ENCODE results near the gene TEX19.
"Not testable (repeated sequence)": the region's sequence is repeated elsewhere in the genome, so short reads cannot be mapped to it uniquely, and the experiment has no call there.

TEX19 gene

GRCh38 chr17:82356845-82357355 is 2.1 kb upstream of the TEX19 start:
- peak; percentile 55 to 86 for DNase-seq

GRCh38 chr17:82357394-82357793 is 1.7 kb upstream of the TEX19 start:
- no peak for DNase-seq

GRCh38 chr17:82359451-82360074 is 516 bp downstream of the TEX19 start:
- DNase-seq = not testable (repeated sequence)

GRCh38 chr17:82361885-82362633 is 3.0 kb downstream of the TEX19 start:
- no peak for DNase-seq

DNA sequence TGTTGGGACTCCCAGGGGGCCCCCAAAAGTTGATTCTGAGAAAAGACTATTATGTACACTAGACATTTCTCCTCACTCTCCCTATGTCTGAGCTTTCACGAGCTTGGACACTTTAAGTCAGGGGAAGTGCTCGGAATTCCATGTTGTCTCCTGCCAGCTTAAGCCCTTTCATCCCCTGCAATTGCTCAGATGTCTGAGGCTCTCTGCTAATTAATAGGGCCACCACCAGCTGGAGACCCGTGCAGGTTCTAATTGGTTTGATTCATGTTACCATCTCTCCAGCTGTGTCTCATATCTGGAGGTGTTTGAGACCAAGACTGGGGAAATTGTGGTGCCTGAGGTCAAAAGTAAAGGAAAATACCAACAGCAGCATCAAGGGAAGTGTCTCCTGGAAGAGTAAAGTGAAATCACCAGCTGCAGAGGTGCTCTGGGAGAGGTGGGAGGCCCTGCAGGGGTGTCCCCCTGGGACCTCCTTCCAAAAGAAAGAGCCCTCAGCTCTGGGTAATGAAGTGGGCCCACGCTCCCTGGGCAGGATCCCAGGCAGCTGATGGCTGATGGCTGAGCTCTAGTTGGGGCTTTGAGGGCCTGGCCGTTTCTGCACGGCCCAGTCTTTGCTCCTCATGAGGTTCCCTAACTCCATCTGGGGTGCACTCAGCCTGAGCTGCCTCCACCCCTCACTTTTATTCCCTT is 6.7 kb downstream of the TEX19 start:
- DNase-seq = no peak

GRCh38 chr17:82366749-82367148 is 7.7 kb downstream of the TEX19 start:
- DNase-seq = no peak

GRCh38 chr17:82367724-82368524 is 8.9 kb downstream of the TEX19 start:
- DNase-seq = peak; percentile 49 to 52

DNA sequence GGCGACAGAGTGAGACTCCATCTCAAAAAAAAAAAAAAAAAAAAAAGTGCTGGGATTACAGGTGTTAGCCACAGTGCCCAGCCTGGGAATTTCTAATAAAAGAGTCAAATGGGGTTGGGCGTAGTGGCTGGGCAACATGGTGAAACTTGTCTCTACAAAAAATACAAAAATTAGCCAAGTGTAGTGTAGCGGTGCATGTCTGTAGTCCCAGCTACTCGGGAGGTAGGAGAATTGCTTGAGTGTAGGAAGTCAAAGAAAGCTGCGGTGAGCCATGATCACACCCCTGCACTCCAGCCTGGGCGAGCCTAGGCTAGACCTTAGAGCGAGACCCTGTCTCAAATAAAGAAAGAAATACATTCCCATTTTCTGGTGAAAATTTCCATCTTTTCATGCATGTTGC is 10.2 kb downstream of the TEX19 start:
- DNase-seq = no peak

GRCh38 chr17:82370471-82371332 is 11.7 kb downstream of the TEX19 start:
- no peak for DNase-seq

DNA sequence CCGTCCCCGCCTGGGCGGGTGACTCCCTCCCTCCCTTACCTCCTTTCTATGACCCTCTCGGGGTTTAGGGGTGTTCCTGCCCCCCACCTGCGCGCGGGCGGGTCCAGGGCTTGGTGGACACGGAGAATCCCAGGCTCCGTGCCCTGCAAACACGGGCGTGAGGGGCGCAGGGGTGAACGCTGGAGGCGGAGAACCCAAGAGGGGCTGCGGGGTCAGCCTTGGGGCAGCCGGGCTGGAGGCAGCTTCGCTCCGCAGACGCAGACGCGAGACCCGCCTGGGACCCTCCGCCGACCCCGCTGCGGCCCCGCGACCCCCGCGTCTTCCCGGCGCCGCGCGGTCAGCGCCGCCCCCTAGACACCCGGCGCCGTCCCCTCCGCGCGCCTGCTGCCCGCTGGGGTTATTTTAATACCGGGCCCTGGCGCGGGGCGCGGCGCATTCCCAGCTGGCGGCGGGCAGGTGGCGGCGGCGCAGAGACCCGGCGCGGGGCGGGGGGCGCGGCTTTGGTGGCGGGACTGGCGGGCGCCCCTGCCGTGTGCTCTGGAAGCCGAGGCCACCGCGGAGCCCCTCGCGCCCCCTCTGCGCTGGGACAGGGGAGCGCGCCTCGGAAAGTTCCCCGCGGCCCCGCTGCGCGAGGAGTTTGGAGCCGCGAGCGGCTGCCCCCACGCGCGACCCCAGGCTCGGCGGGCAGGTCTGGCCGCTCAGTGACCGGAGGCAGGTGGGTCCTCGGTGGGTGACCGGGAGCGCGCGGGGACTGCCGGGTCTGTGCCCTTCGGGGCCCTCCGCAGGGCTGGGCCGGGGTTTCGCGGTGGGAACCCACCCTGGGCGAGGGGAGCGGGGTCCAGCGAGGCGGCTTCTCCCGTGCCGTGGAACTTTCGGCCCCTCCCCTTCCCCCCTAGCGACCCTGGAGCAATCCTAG is 12.5 kb downstream of the TEX19 start, which contains the start of gene UTS2R:
Gene UTS2R, plus strand, starts transcription at position 433 of the 916 bp plus-strand sequence. CDS start 2,560 bp downstream, outside the sequence.
- peak in 1 of 2 experiments; percentile 46 for DNase-seq

DNA sequence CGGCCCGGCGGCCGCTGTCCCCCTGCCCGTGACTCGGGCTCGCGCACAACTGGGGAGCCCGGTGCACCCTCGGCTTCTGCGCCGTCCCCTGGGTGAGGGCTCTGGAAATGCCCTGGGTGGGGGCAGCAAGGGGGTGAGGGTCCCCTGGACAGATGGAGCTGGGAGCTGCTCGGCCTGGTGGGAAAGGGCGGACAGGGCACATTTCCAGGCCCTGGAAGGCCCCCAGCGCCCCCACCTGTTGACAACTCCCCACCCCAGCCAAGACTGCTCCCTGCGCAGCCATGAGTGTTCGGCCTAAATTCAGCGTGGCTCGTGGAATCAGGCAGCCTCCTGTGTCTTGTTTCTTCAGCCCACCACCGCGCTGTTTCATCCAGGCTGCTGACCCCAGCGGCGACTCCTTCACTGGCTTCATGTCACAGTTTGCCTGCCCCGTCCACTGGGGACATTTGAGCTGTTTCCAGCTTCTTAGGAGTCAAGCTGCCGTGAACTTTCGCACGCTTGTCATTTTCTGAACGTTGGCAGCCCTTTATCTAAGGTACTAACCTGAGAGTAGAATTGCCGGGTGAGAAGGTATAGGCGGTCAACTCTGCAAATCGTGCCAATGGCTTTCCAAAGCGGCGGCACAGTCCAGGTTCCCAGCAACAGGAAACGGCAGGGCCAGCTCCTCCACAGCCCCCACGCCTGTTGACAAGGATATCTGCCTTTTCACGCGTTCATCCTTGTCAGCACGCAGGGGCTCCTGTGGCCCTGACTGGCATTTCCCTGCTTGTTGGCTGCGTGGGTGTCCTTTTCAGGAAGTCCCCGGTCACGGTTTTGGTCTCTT is 13.4 kb downstream of the TEX19 start:
- DNase-seq = no peak

GRCh38 chr17:82373072-82373452 is 14.0 kb downstream of the TEX19 start:
- DNase-seq = not testable (repeated sequence)

- peak in 1 of 2 experiments; percentile 49 for DNase-seq
These were observed 14.9 kb downstream of the TEX19 start for GRCh38 chr17:82373731-82374625.

DNA sequence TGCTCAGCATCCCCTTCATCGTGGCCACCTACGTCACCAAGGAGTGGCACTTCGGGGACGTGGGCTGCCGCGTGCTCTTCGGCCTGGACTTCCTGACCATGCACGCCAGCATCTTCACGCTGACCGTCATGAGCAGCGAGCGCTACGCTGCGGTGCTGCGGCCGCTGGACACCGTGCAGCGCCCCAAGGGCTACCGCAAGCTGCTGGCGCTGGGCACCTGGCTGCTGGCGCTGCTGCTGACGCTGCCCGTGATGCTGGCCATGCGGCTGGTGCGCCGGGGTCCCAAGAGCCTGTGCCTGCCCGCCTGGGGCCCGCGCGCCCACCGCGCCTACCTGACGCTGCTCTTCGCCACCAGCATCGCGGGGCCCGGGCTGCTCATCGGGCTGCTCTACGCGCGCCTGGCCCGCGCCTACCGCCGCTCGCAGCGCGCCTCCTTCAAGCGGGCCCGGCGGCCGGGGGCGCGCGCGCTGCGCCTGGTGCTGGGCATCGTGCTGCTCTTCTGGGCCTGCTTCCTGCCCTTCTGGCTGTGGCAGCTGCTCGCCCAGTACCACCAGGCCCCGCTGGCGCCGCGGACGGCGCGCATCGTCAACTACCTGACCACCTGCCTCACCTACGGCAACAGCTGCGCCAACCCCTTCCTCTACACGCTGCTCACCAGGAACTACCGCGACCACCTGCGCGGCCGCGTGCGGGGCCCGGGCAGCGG is 15.7 kb downstream of the TEX19 start:
- peak in 1 of 2 experiments; percentile 75 for DNase-seq

DNA sequence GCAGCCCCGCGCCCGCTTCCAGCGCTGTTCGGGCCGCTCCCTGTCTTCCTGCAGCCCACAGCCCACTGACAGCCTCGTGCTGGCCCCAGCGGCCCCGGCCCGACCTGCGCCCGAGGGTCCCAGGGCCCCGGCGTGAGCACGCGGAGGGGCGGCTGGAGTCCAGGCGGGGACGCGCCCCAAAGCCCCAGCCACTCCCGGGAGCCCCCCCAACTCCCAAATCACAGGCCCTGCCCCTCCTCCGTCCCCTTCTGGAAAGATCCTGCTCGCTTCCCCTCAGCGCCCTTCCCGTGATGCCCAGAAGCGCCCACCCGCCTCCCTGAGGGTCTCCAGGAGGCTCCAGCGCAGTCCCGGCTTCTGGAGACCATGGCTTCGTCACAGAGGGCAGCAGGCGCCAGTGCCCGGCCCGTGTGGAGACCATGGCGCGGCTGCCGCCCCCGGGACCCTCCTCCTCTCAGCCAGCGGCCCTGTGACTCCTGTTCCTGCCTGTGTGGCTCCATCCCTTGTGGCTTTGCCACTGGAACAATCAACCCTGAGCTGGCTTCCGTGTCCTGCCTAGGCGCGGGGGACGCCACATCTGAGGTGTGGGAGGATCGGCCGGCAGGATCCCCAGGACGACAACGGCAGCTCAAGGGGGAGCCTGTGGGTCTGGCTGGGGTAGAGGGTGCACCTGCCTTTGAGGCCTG is 16.5 kb downstream of the TEX19 start:
- DNase-seq = no peak

DNA sequence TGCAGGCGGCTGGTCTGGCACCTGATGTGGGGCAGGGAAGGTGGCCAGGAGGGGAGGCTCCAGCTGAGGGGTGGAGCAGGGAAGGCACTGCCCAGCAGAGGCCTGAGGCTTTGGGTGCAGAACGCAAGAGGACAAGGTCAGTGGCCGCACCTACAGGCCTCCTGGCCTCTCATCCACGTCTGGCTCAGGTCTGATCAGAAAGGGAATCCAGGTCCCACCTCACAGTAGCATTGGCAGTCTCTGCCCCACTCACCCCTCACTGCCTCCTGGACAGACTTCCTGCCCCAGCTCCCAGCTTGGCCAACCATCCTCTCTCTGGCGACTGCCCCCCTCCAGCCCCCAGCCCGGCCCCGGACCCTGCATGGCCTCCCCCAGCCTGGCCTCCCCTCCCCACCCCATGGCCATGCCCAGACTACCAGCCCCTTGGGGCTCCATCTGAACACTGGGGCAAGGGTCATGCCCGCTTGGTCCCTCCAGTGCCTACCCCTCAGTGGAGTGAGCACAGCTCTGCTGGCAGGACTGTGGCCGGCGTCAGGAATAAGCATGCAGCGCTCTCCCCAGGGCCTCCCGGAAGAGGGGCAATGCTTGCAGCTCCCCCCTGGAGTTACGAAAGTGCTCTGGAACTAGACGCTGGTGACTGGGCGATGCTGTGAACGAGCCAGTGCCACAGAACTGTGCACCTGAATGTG is 17.1 kb downstream of the TEX19 start:
- DNase-seq = no peak

- not testable (repeated sequence) for DNase-seq
These were observed 18.2 kb downstream of the TEX19 start for GRCh38 chr17:82377294-82377693.
